Activated naive CD8-positive, alpha-beta T cell treated with anti-CD3 and anti-CD28 coated beads, Interleukin-2, amount 50 U/mL, for 16 hours (primary cell): Measurements from ENCODE around the gene SPRR2A.
"Not testable (repeated sequence)": the region's sequence is repeated elsewhere in the genome, so short reads cannot be mapped to it uniquely, and the experiment has no call there.

Experiments
- DNase-seq: peaks from one replicate; pipeline ENCODE4 v3.0.0-alpha.2; 2020; ENCODE audit warnings: low read depth, low spot score

The SPRR2A gene

GRCh38 chr1:153025797-153026196 lies 31.5 kb downstream of the SPRR2A start:
- DNase-seq, result no peak

- no peak for DNase-seq
Measured at GRCh38 chr1:153024413-153024812, 32.9 kb downstream of the SPRR2A start.

- DNase-seq, result no peak
Measured at GRCh38 chr1:153023109-153023508, 34.2 kb downstream of the SPRR2A start.

DNA sequence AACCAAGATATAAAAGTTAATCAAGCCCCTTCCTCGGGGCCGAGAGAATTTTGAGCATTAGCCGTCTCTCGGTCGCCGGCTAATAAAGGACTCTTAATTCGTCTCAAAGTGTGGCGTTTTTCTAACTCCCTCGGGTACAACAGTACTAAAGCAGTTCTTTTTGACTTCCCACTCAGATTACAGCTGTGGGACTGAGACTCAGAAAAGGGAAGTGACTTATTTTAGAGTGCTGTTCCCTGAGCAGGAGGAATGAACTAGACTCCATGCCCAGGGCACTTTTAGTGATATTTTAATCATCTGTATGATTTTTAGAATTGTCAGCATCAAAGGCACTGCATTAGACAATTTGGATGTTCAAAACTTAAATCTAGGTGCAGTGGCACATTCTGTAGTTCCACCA lies 35.0 kb downstream of the SPRR2A start:
- not testable (repeated sequence) for DNase-seq

GRCh38 chr1:153021829-153022228 lies 35.5 kb downstream of the SPRR2A start:
- not testable (repeated sequence) for DNase-seq

DNA sequence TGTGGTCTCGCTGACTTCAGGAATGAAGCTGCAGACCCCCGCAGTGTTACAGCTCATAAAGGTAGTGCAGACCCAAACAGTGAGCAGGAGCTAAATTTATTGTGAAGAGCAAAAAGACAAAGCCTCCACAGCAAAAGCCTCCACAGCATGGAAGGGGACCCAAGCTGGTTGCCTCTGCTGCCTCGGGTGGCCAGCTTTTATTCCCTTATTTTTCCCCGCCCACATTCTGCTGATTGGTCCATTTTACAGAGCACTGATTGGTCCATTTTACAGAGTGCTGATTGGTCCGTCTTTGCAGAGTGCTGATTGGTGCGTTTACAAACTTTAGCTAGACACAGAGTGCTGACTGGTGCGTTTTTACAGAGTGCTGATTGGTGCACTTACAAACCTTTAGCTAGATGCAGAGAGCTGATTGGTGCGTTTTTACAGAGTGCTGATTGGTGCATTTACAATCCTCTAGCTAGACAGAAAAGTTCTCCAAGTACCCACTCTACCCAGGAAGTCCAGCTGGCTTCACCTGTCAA lies 46.0 kb downstream of the SPRR2A start:
- not testable (repeated sequence) for DNase-seq
